Measurements from ENCODE around the gene COL4A6.

The COL4A6 gene

DNA sequence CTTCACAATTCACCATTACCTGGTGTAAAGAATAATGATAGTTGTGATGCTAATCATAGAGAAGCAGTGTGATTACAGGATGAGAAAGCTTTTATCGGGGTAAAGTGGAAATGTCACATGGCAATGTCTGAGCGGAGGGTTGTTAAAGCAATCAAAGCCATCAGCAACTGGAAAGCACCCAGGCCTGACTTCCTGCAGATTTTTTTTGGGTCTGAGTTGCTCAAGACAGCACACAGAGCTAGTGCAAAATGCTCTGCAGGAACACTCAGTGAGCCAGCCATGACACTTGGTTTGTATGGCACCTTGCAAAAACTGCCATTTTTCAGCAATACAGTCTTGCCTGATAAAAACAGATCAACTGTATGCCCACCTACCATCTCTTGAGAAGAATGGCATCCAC is 152.9 kb downstream of the COL4A6 start:
- in situ Hi-C loops (cut with MboI; ENCODE audit: low sequenced_read_pairs): no loop called here

DNA sequence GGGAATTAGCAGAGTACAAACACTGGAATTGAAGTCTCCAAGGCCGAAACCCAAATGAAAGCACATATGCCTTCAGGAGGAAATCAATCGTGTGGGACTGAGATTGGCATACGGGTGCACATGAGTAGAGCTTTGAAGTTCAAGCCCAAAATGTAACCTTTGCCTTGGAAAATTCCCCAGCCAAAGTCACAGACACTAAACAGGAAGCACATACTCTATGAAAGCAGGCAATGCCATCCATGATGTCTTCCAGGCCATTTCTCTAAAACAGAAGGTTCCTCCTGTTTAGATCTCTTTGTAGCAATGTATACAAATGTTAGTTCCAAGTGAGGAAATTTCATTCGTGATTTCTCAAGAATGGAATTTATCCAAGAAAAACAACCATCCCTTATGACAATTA is 162.5 kb downstream of the COL4A6 start:
- in situ Hi-C loops (cut with MboI; ENCODE audit: low sequenced_read_pairs): no loop called here

DNA sequence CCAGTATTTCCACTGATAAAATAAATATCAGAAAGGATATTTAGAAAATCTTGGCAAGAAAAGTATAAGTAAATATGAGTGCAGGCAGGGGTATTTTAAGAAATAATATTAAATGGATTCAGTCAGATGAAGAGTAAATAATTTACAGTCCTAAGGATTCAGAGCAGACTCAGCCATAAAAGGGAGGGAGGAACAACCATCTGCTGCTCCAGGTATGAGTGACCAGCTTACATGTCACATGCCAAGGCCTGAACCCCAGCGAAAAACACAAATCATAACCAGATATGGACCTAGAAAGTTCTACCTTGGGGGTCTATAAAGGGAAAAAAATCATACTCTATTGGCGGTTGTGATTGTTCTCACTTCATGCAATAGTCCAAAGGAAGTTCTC is 166.8 kb downstream of the COL4A6 start:
- in situ Hi-C loops (cut with MboI; ENCODE audit: low sequenced_read_pairs): no loop called here

DNA sequence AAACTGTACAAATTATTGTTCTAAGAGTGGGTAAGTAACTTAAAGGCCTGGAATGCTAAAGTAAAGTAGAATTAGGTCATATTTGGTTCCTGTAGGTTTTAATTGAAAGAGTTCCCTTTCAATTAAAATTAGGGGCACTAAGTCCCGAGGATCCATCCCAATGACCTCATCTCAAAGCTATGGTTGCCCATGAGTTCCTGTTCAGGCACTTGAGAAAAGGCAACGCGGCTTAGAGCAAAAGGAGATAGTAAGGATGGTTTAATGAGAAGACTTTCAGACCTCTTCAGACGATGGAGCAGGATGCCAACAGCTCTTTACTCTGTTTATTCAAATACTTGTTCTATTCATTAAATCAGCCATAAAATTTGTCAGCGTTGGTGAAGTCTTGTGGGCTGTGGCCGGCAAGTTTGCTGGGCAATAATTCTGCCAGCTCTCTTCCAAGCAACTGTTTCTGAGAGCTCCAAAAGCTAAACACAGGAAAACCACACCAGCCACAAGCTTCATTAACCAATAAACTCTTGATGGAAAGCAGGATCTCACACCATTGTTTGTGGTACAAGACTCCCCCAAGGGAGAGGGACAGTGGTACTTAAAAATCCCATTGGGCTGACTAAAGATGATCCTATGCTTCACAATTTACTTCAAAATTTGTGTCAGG is 167.4 kb downstream of the COL4A6 start:
- in situ Hi-C loops (cut with MboI; ENCODE audit: low sequenced_read_pairs): no loop called here

DNA sequence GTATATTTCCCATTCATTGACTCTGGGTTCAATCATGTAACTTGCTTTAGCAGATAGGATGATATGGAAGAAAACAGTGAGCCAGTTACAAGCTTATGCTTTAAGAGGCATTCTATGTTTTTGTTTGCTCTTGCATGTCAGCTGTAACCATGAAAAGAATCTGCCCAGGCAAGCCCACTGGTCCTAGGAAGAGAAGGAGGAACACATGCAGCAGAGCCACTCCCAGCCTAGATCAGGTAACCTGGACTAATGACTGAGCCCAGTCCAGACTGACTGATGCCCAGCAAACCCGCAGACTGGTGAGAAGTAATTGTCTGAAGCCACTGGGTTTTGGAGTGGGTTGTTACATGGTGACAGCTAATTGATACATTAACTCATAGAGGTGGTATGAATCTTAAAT is 167.9 kb downstream of the COL4A6 start:
- in situ Hi-C loops (cut with MboI; ENCODE audit: low sequenced_read_pairs): no loop called here

DNA sequence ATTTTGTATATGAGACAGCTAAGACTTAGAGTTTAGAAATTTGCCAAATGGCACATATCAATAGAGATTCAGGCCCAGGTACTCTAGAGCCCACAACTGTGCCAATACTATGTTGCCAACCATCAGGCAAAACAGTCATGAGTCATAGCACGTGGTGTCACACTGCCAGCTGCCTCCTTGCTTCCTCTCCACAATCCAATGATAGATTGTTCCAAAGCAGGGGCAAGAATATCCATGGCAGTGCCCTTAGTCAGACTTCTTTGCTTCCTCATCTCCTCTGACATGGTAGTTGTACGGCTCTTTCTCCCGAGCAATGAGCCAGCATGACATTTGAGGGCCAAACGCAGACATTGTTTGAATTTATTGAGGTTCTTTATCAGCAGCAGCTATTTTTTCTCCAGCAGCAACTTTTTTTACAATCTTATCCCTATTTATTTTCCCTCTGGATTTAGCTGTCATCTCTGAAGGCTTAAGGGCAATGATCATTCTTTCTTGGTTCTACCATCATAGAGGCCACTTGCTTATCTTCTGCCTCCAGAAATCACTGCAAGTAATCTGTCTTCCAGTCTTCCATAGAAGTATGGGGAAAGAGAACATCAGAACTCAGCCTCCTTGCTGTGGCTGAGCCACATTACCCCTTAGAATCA is 169.7 kb downstream of the COL4A6 start:
- in situ Hi-C loops (cut with MboI; ENCODE audit: low sequenced_read_pairs): no loop called here

DNA sequence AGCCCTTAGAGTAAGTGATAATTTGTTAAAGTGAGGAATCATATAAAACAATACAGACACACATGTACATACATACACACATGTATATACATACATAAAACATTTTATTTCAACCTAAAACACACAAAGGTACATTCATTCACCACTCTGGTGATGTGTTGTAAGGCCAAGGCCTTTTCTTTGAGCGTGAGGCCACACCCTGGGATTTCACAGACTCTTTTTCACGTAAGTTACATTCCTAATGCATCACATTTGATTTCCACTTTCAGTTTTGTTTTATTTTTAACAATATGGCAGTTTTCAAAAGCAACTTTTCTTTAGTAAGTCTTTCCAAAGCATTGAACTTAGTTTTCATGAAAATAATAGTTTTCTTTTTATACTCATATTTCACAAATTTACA is 170.7 kb downstream of the COL4A6 start:
- in situ Hi-C loops (cut with MboI; ENCODE audit: low sequenced_read_pairs): no loop called here

DNA sequence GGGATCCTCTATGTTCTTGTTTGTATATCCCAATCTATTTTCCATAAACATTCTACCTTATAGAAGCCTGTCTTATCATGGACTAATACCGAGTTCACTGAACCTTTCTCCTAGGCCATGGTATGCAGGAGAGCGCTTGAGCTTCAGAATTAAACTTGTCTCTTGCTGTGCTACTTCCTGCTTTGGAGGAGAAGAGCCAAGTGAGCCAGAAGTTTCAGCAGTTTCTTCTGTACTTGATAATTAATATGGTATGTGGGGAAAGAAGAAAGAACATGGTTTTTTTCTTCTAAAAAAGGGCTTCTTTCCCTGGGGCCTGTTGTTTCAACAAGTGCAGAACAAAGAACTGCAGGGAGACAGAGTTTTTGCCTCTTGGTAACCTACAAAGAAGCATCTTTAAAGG is 173.8 kb downstream of the COL4A6 start:
- in situ Hi-C loops (cut with MboI; ENCODE audit: low sequenced_read_pairs): no loop called here

DNA sequence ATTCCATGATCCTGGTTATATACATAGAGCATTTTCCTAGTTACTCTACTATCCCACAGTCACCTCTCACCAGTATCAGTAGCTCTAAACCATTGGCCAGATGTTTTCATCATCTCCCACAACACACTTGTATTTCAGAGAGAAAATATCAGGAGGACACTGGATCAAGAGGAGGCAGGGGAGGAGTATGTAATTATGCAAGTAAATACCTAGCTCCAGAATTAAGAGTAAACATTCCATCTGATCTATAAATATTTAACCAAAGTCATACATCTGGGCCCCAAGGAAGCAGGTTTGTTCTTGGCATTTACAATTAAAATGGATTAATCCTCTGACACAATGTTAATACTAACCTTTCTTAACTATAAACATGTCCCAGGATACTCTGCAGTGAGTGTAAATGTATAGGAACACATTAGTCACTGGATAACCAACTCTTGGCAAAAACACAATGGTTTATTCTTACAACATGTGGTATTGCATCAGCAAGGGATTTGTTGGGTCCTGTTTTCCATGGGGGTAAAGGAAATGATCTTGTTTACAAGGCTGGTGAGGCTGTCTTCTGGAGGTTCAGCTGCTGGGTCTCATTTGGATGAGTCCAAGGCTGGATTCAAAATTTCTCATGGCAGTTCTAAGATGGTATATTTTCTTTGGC is 176.5 kb downstream of the COL4A6 start:
- in situ Hi-C loops (cut with MboI; ENCODE audit: low sequenced_read_pairs): no loop called here

DNA sequence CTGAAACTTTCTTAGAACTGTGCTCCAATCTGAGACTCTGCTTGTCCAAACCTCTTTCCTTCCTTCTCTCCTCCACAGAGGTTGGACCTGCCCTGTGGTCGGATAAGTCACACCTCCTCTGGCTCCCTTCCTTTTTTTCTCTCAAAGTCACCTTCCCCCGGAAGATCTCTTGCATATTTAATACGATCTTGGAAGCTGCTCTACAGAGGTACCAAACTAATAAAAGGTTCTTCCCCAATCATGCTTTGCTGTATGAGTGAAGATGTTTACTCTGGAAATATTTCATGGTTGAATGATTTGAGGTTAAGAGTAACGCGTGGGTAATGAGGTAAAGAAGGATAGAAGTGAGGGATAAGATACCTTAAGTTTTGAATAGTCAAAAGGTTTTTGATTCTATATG is 180.7 kb downstream of the COL4A6 start:
- in situ Hi-C loops (cut with MboI; ENCODE audit: low sequenced_read_pairs): no loop called here

DNA sequence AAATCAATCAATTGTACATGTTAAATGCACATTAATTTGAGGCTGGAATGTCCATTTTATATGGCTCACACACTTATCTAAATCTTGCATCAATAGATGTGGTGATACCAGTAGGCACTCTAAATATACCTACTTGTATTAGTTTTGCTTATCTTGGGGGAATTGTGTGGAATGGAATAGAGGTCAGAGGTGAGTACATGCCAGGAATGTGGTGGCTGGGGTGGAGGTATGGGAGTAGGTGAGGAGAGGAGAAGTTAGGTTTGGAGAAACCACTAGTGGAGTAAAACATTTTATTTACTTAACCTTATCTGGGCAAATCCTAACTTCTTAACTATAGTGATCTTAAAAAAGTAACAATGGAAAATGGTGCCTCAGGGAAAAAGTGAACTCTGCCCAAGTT is 183.6 kb downstream of the COL4A6 start:
- in situ Hi-C loops (cut with MboI; ENCODE audit: low sequenced_read_pairs): no loop called here

DNA sequence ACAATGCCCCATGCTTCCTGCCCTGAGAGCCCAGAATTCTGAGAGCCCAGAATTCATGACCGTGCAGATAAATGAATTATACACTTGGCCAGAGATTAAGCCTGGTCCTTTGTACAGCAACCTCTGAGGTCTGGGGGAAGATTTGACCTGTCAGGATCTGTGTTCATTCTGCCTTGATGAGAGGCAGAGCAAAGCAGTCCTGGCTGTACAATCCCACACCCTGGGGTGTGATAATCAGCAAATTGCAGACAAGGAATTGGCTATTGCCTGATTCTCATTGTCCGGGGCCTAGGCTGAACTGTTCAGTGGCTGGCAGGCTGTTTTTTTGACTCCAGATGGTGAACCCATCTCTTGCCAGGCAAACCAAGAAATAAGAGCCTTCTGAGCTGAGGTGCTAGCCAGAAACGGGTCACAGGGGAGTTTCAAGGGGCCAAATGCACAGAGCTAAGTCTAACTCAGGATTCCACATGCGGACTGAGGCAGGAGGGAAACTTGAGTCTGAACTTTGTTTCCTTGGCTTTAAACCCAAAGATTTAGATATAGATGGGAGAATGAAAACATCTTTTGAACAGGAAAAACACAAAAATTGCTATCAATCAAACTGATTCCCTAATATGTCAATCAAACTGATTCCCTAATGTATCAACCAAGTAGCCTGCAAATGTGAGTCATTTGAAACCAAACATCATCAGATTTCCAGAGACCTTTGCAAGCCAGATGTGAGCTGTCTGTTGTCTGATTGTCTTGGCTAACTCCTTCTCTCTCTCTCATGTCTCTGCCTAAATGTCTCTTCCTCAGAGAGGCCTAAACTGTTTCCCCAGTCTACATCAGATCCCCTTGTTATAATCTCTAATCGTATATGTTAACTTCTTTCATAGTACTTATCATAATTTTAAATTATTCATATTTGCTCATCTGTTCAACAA is 187.3 kb downstream of the COL4A6 start:
- in situ Hi-C loops (cut with MboI; ENCODE audit: low sequenced_read_pairs): no loop called here

DNA sequence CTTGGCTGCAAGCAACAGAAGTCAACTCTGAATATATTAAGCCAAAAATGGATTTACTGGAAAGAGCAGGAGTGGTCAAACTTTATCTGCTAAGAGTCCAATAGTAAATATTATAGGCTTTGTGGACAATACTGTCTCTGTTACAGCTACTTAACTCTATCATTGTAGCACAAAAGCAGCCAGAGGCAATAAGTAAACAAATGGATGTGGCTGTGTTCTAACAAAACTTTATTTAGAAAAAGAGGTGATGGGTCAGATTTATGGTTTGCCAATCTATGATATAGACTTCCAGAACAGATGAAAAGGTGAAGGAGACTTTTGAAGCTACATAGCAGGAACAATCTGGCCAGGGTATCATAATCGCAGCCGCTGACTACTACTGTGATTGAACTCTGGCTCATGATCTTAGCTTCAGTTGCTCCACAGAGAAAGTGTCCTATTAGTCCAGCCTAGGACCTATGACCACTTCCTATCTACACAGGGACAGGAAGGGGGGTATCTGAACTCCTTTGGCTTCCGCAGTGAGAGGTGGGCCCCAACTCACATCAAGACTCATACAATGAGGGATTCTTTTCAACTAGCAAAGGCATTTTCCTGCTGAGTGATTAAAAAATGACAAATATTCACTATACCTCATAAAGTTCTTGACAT is 191.8 kb downstream of the COL4A6 start:
- in situ Hi-C loops (cut with MboI; ENCODE audit: low sequenced_read_pairs): no loop called here

DNA sequence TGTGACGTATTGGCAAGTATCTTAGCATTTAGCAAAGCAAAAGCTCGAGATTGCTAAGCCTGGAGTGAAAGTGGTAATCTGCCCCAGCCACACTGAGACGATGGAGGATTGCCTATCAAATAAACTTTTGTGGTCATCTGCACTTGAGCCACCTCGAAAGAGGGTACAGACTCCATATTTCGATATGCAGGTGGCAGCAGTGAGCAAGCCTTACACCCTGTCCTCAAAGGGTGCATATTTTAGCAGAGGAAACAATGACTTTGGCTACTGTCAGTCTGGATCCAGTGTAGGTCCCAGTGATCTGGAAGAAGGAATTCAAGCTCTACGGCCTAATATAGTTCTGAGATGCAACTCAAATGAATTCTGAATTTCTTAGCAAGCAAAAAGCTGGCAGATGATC is 192.8 kb downstream of the COL4A6 start:
- in situ Hi-C loops (cut with MboI; ENCODE audit: low sequenced_read_pairs): no loop called here

DNA sequence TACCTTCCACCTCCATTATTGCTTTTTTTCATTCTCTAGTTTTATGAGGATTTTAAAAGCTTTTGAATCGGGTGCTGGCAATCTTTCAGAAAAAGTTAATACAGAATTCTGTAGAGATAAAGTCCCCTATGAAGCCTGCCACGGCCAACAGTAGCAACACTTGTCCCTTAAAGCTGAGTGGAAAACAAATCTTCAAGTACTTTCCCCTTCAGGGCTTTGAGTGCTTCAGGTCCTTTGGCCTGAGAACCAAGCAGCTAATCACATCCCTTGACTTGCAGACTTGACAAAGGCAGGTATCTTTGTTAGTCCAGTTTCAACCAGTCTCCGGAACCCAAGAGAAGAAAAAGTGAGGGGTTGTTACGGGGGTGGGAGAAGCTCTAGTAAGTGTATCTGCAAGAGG is 202.2 kb downstream of the COL4A6 start:
- in situ Hi-C loops (cut with MboI; ENCODE audit: low sequenced_read_pairs): no loop called here

DNA sequence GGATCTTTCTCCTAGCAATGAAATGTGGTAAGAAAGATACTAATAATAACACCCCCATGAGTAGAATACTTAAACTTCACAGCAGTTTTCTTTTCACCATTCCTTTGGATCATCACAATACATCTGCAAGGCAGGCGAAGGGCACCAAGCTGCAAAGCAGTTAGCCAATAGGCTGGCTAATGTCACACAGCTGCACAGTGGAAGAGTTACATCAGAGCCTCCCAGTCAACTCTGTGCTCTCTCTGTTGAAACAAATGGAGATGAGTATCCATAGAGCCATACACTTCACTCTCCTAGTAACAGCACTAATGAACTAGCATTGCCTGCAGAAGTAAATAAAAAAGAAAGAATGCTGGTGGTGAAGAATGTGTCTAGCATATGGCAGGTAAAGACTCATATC is 207.6 kb downstream of the COL4A6 start:
- in situ Hi-C loops (cut with MboI; ENCODE audit: low sequenced_read_pairs): no loop called here

DNA sequence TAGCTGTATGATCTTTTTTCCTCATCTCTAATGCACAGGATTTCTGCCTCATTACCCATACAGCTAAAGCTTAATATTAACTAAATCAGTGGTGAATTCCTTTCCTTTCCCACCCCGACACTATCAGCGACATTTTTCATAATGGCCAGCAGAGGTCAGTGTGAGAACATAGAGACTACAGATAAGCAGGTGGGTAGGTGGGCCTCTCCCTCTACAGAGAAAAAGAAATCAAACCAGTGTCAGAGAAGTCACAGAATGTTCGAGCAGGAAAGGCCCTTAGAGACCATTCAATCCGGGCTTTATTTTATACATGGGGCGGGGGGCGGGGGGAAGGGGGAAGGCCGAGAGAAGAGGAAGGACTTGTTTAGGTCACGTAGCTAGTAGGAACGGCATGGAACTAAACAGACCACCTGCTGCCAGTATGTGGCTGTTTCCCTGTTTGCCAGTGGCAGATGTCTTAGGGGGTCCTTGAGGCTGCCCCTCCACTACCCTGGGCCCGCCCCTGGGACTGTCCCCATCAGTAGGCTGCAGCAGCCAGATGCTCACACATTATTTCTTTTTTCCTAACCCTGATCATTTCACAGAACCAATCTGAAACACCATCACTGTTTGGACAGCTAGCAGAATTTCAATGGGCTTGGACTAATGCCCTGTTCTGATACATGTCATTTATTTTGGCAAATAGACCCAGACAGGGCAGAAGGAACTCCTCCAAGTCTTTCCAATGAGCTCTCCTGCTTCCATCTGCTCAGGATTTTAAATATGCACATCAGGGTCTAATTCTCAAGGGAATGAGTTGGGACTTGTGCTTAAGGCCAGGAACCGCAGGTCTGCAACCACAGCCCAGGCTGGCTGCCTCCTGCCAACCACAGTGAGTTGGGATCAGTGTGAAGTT is 213.2 kb downstream of the COL4A6 start:
- in situ Hi-C loops (cut with MboI; ENCODE audit: low sequenced_read_pairs): no loop called here

DNA sequence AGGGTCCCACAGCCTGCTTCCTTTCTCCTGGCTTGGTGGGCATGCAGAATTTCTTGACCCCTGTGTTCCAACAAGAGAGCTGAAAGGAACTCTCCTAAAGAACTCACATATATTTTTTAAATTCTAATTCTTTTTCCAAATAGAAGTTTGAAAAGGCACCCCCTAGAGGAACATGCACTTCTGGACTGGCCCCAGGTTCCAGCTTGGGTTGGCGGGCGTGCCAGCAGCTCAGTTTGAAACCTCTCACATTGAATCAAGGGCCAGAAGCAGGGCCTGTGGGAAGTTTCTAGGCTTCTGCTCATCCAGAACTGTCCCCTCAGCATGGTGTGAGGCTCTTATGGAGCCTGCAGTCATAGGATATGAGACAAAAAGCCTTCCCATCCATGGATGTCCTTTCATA is 214.0 kb downstream of the COL4A6 start:
- in situ Hi-C loops (cut with MboI; ENCODE audit: low sequenced_read_pairs): no loop called here

DNA sequence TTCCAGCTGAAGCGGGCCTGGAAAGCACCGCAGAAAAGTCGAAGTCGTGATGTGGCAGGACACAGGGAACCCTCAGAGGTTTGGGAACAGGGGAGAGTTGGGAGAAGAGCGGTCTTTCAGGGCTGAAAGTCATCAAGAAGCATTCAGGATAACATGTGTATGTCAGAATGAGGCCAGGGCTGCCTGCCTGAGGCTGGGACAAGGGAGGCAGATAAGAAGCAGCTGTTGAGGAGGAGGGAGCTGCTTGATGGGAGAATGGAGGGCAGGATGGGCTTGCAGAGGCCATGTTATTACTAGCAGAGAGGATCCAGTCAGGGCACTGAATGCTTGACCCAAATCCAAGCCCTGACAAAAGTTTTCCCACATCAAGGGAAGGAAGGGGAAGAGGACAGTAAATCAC is 214.6 kb downstream of the COL4A6 start:
- in situ Hi-C loops (cut with MboI; ENCODE audit: low sequenced_read_pairs): no loop called here

DNA sequence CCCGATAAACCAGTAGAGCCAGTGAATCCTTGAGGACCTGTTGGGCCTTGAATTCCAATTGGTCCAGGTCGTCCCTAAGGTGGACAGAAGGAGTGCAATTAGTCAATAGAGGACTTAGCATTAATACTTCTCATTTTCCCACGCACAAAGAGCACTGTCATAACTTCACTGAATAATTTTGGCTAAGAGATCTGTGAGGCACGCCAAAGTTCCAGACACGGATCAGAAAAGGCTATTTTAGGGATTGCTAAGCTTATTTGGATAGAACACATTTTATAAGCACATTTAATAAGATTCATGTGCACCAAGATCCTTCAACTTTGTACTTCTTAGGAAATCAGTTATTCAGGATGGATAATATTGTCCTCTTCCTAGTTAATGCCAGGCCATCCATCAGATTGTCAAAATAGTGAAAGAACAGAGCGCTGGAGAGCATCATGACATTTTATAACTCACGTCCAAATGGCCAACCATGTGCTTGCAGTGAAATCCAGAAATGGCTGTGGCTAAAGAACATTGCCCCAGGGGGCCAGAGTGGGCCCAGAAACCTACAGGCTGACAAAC is 216.8 kb downstream of the COL4A6 start:
- in situ Hi-C loops (cut with MboI; ENCODE audit: low sequenced_read_pairs): no loop called here

Measured in HL-60/S4 treated with retinoic acid at 250 ng/mL for 4 days and 3 days (cell line).